Esophagus squamous epithelium (tissue), 4 donors: ENCODE results near the gene PTPRD.

Experiments used
- CTCF ChIP-seq, 6 experiments: fragments of 450-650 bp in 4 of 6; fragments of 200-600 bp in 2 of 6; sonication (generic) in 2 of 6; IDR thresholded peaks; one replicate each; pipeline ENCODE4 v1.5.1; 2016 to 2019; ENCODE audit warnings: antibody characterized with exemption in 6 of 6, mild to moderate bottlenecking in 4 of 6, moderate library complexity in 4 of 6
- POLR2A ChIP-seq, 4 donors: fragments of 450-650 bp; IDR thresholded peaks; one replicate each; pipeline ENCODE4 v1.6.1; 2017; ENCODE audit warnings: antibody characterized with exemption in 4 of 4, mild to moderate bottlenecking in 4 of 4, moderate library complexity in 3 of 4

DNA sequence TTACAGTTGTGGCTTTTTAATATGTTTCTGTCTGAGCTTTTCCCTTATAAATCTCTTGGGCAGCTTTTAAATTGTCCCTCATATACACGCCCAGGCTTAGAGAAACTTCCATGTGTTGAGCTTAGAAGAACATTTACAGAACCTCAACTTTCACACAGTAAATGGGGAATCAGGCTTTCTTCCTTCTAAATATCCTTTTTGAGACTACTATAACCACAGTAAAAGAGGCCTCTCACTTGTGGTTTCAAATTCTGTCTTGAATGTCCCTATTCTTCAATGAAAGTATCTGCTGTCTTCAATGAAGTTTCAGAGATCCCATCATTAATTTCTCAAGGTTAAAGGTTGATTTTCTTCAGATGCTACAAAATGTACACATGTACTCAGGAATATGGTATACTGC lies 2224.7 kb downstream of the PTPRD start:
- TF ChIP-seq CTCF (IDR thresholded peaks at IDR 0.05) = no peak
- no peak for TF ChIP-seq POLR2A (IDR thresholded peaks at IDR 0.05)
